Liver (tissue), 9 donors: ENCODE data around the gene EHBP1. TPM values are rescaled to one million over a fixed set of nuclear protein-coding genes. Genes with fewer than 3 reads are reported as not detected.
A peak's percentile ranks its signal among the peaks of the same experiment; 100 is the strongest.

ENCODE experiments used
- DNase-seq: peaks from one replicate; pipeline ENCODE4 v3.0.0-alpha.2; 2017; ENCODE audit warnings: low spot score
- H3K27ac ChIP-seq, 2 donors: one replicate each; pipeline ENCODE4 v1.7.0; 2013; ENCODE audit warnings: inconsistent platforms in 2 of 2, low read length in 2 of 2, control low read depth in 1 of 2, low read depth in 1 of 2, mild to moderate bottlenecking in 1 of 2
- H3K27me3 ChIP-seq, 4 donors: one replicate each; pipeline versions ENCODE4 v1.6.1 to v1.7.0; 2013; ENCODE audit warnings: low read length in 3 of 4, inconsistent platforms in 1 of 4, mild to moderate bottlenecking in 1 of 4, moderate library complexity in 1 of 4; ENCODE audit not compliant: control insufficient read depth in 4 of 4, insufficient read depth in 4 of 4
- H3K36me3 ChIP-seq, 4 donors: one replicate each; pipeline versions ENCODE4 v1.6.1 to v1.7.0; 2013; ENCODE audit warnings: low read length in 3 of 4, mild to moderate bottlenecking in 3 of 4, low read depth in 1 of 4, moderate library complexity in 1 of 4; ENCODE audit not compliant: control insufficient read depth in 4 of 4, insufficient read depth in 3 of 4
- H3K4me1 ChIP-seq, 4 donors: one replicate each; pipeline versions ENCODE4 v1.6.1 to v1.7.0; 2013; ENCODE audit warnings: low read length in 3 of 4, mild to moderate bottlenecking in 3 of 4, moderate library complexity in 1 of 4; ENCODE audit not compliant: control insufficient read depth in 4 of 4, insufficient read depth in 4 of 4
- H3K4me3 ChIP-seq, 3 donors: one replicate each; pipeline versions ENCODE4 v1.6.1 to v1.7.0; 2013; ENCODE audit warnings: low read length in 3 of 3, control low read depth in 1 of 3, low read depth in 1 of 3, mild to moderate bottlenecking in 1 of 3
- H3K9ac ChIP-seq, 2 donors: one replicate each; pipeline ENCODE4 v1.7.0; 2013; ENCODE audit warnings: low read length in 2 of 2, mild to moderate bottlenecking in 2 of 2, moderate library complexity in 2 of 2, control low read depth in 1 of 2, low read depth in 1 of 2
- H3K9me3 ChIP-seq, 4 donors: one replicate each; pipeline versions ENCODE4 v1.6.1 to v1.7.0; 2013; ENCODE audit warnings: low read length in 3 of 4; ENCODE audit not compliant: control insufficient read depth in 4 of 4
- EGR1 ChIP-seq, 2 donors: IDR thresholded peaks; 2 replicates each; pipeline ENCODE4 v1.6.1; 2016 to 2018; ENCODE audit warnings: antibody characterized with exemption in 2 of 2, low read depth in 2 of 2
- FOXA1 ChIP-seq: IDR thresholded peaks from 2 replicates; pipeline ENCODE4 v1.6.1; 2016; ENCODE audit warnings: antibody characterized with exemption
- FOXA2 ChIP-seq: IDR thresholded peaks from 2 replicates; pipeline ENCODE4 v1.6.1; 2016; ENCODE audit warnings: antibody characterized with exemption
- GABPA ChIP-seq, 2 donors: IDR thresholded peaks in 1 of 2; conservative IDR thresholded peaks in 1 of 2; 2 replicates each; pipeline ENCODE4 v1.6.1; 2016; ENCODE audit warnings: antibody characterized with exemption in 2 of 2, mild to moderate bottlenecking in 1 of 2, moderate library complexity in 1 of 2
- HNF4G ChIP-seq: IDR thresholded peaks from 2 replicates; pipeline ENCODE4 v1.6.1; 2016; ENCODE audit warnings: antibody characterized with exemption
- NR2F2 ChIP-seq: IDR thresholded peaks from 2 replicates; pipeline ENCODE4 v1.6.1; 2016; ENCODE audit warnings: antibody characterized with exemption
- RAD21 ChIP-seq, 2 donors: IDR thresholded peaks; 2 replicates each; pipeline ENCODE4 v1.6.1; 2016; ENCODE audit warnings: antibody characterized with exemption in 2 of 2, mild to moderate bottlenecking in 2 of 2
- RXRA ChIP-seq, 2 donors: IDR thresholded peaks; 2 replicates each; pipeline ENCODE4 v1.6.1; 2017 to 2018; ENCODE audit warnings: antibody characterized with exemption in 2 of 2, mild to moderate bottlenecking in 1 of 2
- TAF1 ChIP-seq: conservative IDR thresholded peaks from 2 replicates; pipeline ENCODE4 v1.6.1; 2016; ENCODE audit warnings: antibody characterized with exemption, mild to moderate bottlenecking
- WGBS: extraction: QIAGEN DNeasy Blood & Tissue Kit; methylation state at CpG from one replicate; pipeline ENCODE4 v1.1.7; 2013; 5-methylcytosine and 5-hydroxymethylcytosine counted together
- polyA plus RNA-seq, 2 donors: library from polyadenylated mRNA; stranded (reverse) in 1 of 2; unstranded in 1 of 2; fragments of 200-250 nt in 1 of 2; fragments of >200 nt in 1 of 2; fragmentation: Nextera tagmentation in 1 of 2; extraction: Ambion mirVana in 1 of 2; gene quantifications; one replicate each; pipeline versions ENCODE4 v1.2.1 to v1.2.3, GENCODE V29; 2013 to 2015
- total RNA-seq, 2 donors: library from RNA; depleted of rRNA; stranded (reverse); fragments of >200 nt; gene quantifications; one replicate each; pipeline ENCODE4 v1.2.3, GENCODE V29; 2014
- TF ChIP-seq, protein P1 (sequence below): IDR thresholded peaks from 2 replicates; pipeline ENCODE4 v1.6.1; 2016; ENCODE audit warnings: antibody characterized with exemption
- TF ChIP-seq, protein P2 (sequence below): IDR thresholded peaks from 2 replicates; pipeline ENCODE4 v1.6.1; 2016; ENCODE audit warnings: antibody characterized with exemption
- TF ChIP-seq, protein P3 (sequence below): IDR thresholded peaks from 2 replicates; pipeline ENCODE4 v1.6.1; 2016; ENCODE audit warnings: antibody characterized with exemption, mild to moderate bottlenecking
- TF ChIP-seq, protein P4 (sequence below): IDR thresholded peaks from 2 replicates; pipeline ENCODE4 v1.6.1; 2016; ENCODE audit warnings: antibody characterized with exemption
- donor health status: healthy.
- donor health status: healthy.
- donor health status: healthy.
- donor health status: healthy.
- donor health status: healthy.

EHBP1 gene
- total and polyA plus RNA-seq, 4 donors = 16.6 to 85.8 (median 24.4) TPM

DNA sequence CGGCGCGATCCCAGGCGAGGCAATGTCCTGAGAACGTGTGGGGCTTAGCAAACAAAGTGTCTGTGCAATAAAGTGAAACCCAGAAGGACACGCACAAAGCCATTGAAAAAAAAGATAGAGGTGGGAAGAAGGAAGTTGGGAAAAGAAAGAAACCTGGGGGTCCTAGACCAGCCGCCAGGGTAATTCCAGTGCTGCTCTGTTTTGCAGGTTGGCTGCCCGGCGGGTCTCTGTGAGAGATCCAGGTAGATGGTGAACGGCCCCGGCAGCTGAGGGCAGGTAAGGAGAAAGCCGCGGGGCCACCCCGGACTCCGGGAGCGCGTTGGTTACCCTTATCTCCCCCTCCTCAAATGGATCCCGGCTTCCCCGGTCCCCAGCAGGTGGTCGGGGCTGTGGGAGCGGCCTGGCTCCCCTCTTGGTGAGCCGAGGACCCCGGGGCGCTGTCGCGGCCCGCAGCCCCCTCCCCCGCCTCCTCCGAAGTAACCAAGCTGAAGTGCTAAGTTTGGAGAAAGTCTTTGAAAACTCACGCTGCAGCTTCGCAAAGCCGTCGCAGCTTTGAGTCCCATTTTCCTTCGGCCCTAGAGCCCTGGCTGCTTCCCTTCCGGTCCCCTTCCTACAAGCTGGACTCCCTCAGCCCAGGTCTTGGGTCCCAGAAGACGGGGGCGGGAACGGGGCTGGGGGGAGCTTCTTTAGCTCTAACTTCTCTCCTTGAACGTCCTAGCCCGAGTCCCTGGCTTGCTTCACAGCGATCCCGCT is 345.7 kb downstream of the EHBP1 start:
- DNase-seq = no peak
- peaks cover 0 to 18% (median 3%) of the 10 kb centered on the region in 4 donors for H3K9me3 ChIP-seq
- H3K36me3 ChIP-seq = peaks cover 0 to under 1% (median under 1%) of the 10 kb centered on the region in 4 donors
- H3K4me1 ChIP-seq = peaks cover 23 to 76% (median 56%) of the 10 kb centered on the region in 4 donors
- WGBS = 6% methylated on average over 42 of the region's 42 CpGs
- TF ChIP-seq EGR1 (IDR thresholded peaks at IDR 0.05; ENCODE audit: low read depth in 2 of 2) (no peak), FOXA1 (no peak), NR2F2 (no peak), TAF1 (no peak), FOXA2 (no peak), GABPA (IDR thresholded peaks at IDR 0.05 in 1 of 2, conservative IDR thresholded peaks at IDR 0.05 in 1 of 2) (no peak)
- TF ChIP-seq, protein P1, sequence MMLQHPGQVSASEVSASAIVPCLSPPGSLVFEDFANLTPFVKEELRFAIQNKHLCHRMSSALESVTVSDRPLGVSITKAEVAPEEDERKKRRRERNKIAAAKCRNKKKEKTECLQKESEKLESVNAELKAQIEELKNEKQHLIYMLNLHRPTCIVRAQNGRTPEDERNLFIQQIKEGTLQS = no peak
- TF ChIP-seq, protein P2, sequence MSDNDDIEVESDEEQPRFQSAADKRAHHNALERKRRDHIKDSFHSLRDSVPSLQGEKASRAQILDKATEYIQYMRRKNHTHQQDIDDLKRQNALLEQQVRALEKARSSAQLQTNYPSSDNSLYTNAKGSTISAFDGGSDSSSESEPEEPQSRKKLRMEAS = no peak
- TF ChIP-seq, protein P3, sequence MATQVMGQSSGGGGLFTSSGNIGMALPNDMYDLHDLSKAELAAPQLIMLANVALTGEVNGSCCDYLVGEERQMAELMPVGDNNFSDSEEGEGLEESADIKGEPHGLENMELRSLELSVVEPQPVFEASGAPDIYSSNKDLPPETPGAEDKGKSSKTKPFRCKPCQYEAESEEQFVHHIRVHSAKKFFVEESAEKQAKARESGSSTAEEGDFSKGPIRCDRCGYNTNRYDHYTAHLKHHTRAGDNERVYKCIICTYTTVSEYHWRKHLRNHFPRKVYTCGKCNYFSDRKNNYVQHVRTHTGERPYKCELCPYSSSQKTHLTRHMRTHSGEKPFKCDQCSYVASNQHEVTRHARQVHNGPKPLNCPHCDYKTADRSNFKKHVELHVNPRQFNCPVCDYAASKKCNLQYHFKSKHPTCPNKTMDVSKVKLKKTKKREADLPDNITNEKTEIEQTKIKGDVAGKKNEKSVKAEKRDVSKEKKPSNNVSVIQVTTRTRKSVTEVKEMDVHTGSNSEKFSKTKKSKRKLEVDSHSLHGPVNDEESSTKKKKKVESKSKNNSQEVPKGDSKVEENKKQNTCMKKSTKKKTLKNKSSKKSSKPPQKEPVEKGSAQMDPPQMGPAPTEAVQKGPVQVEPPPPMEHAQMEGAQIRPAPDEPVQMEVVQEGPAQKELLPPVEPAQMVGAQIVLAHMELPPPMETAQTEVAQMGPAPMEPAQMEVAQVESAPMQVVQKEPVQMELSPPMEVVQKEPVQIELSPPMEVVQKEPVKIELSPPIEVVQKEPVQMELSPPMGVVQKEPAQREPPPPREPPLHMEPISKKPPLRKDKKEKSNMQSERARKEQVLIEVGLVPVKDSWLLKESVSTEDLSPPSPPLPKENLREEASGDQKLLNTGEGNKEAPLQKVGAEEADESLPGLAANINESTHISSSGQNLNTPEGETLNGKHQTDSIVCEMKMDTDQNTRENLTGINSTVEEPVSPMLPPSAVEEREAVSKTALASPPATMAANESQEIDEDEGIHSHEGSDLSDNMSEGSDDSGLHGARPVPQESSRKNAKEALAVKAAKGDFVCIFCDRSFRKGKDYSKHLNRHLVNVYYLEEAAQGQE = no peak
- TF ChIP-seq, protein P4, sequence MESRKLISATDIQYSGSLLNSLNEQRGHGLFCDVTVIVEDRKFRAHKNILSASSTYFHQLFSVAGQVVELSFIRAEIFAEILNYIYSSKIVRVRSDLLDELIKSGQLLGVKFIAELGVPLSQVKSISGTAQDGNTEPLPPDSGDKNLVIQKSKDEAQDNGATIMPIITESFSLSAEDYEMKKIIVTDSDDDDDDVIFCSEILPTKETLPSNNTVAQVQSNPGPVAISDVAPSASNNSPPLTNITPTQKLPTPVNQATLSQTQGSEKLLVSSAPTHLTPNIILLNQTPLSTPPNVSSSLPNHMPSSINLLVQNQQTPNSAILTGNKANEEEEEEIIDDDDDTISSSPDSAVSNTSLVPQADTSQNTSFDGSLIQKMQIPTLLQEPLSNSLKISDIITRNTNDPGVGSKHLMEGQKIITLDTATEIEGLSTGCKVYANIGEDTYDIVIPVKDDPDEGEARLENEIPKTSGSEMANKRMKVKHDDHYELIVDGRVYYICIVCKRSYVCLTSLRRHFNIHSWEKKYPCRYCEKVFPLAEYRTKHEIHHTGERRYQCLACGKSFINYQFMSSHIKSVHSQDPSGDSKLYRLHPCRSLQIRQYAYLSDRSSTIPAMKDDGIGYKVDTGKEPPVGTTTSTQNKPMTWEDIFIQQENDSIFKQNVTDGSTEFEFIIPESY = no peak
- H3K27ac ChIP-seq = no peak overlapping the region
- no peak overlapping the region for H3K9ac ChIP-seq
- H3K27me3 ChIP-seq = peaks cover 11 to 18% (median 13%) of the 10 kb centered on the region in 4 donors
- H3K4me3 ChIP-seq = peak overlapping the region; percentile 47 to 63 (median 56)

DNA sequence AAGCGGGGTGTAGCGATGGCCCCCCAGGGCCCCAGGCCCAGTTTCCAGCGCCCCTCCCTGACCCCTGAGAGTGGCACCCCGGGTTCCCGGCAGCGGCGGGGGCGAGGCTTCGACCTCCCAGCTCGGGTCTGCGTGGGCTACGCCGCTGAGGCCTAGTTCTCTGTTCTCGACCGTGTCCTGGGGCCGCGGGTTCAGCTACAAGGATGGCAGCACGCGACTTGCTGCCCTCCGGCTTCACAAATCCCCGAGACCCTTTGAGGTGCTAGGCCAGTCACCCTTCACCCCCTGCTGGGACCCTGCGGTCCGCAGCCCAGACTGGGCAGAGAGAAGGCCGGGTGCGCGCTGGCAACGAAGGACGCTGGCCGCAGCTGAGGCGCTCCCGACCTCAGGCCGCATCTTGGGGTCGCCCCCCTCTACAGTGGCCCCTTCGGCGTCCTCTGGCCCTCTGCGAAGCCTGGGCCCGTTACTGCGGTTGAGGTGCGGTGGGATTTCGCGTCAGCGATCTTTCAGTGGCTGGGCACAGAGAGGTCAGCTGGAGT is 346.4 kb downstream of the EHBP1 start:
- Histone ChIP-seq H3K4me1 (peaks cover 23 to 79% (median 56%) of the 10 kb centered on the region in 4 donors), H3K36me3 (no peaks in the 10 kb centered on the region), H3K27me3 (peaks cover 11 to 24% (median 15%) of the 10 kb centered on the region in 4 donors), H3K4me3 (peak overlapping the region in 2 of 3 donors; percentile 10 to 25), H3K9ac (no peak overlapping the region), H3K9me3 (peaks cover 0 to 21% (median 3%) of the 10 kb centered on the region in 4 donors), H3K27ac (no peak overlapping the region)
- TF ChIP-seq, protein P4 = no peak
- no peak for TF ChIP-seq HNF4G
- TF ChIP-seq FOXA1 = no peak
- no peak for TF ChIP-seq GABPA (IDR thresholded peaks at IDR 0.05 in 1 of 2, conservative IDR thresholded peaks at IDR 0.05 in 1 of 2)
- TF ChIP-seq RAD21 (IDR thresholded peaks at IDR 0.05) = no peak
- no peak for TF ChIP-seq RXRA (IDR thresholded peaks at IDR 0.05)
- WGBS = 28% methylated on average over 42 of the region's 42 CpGs
- DNase-seq = no peak
